HG03064 (cell line): ENCODE data around the gene CDH23.

Experiments
- ATAC-seq: cut with Tn5 transposase; IDR thresholded peaks from one replicate; pipeline ENCODE4 v1.9.1; 2021; ENCODE audit warnings: low read depth; ENCODE audit not compliant: unreplicated experiment

Gene CDH23

DNA sequence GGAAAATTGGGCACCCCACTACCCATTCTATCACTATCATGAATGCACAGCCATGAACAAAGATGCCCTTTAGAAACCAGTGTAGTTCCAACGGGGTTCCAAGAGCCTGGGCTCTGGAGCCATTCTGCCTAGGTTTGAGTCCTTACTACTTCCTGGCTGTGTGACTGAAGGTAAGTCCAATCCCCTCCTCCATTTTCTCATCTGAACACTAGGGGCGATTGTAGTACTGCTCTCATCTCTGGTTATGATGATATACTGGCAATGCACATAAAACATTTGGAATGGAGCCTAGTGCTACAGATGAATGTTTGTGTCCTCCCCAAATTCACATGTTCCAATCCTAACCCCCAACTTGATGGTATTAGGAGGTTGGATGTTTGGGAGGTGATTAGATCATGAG lies 28.1 kb upstream of the CDH23 start:
- no peak for ATAC-seq

DNA sequence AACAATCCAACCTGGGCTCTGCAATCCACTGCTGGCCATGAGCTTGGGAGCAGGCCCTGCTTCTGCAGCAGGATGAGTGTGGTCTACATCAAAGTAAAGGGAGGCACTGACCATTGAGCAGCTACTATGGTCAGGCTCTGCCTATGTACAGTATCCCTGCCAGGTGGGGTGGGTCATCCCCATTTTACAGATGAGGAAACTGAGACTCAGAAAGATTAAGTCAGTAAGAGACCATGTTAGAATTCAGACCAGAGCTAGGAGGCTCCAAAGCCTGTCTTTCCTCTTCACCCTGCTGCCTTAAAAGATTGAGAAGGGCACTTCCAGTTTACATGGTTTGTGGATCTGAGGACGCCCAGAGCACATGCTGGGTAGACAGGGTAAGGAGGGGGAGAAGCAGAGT lies 27.1 kb upstream of the CDH23 start:
- no peak for ATAC-seq

DNA sequence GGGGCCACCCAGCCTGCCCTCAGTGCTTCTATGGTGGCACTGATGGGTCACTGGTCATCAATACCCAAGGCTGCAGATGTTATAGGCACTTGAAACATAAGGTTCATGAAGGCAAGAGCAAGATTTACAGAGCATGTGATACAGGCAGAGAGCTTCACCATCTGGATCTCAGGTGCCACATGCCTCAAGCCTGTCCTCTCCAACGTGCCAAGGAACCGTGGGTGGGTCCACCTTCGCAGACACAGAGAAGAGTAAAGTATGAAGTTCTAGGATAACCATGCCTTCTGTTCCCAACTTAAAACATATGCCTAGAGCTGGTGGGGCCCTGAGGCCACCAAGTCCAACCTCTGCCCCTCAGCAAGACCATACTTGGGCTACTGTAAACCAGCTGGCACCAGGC lies 26.7 kb upstream of the CDH23 start:
- ATAC-seq = no peak

DNA sequence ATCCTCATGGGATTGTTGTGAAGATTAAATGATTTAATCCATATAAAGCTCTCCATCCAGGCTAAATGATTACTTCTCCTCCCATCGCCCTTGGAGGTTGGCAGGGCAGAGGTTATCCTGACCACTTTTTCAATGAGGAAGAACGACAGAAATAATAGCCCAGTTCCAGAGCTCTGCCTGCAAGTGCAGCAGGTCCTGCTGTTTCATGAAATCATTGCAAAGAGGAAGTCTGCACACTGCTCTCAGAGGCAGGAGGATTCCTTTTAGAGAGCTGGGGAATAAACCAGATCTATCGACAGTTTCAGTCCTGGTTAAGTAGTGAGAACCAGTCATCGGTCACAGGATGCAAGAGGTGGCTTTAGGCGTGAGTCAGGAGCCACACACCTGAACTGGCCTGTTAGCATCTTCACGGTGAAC lies 25.0 kb upstream of the CDH23 start:
- ATAC-seq = no peak

DNA sequence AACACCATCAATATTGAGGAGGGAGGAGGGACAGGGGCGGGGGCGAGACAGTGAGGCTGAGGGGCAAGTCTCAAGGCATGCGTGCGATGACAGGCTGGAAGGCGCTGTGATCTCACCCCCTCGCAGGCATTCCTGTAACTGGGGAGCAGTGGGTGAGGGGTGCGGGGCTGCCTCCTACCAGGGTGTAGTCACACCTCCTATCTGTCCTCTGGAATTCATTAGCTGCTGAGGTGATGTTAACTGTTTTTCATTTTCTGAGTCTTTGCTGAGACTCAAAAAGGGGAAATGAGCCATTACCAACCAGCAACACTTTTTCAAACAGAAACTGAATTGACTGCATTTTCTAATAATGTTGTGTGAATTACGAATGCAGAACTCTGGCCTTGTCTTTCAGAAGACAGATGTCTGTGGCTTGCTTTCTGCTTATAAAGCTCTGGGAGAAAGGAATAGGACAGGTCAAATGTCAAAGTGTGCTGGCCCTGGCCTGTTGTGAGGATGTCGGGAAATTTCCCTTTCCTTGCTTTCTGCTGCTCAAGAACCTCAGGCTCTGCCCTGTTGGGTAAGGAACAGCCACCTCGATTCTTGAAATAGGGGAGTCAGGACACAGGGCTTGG lies 23.7 kb upstream of the CDH23 start:
- ATAC-seq = no peak

DNA sequence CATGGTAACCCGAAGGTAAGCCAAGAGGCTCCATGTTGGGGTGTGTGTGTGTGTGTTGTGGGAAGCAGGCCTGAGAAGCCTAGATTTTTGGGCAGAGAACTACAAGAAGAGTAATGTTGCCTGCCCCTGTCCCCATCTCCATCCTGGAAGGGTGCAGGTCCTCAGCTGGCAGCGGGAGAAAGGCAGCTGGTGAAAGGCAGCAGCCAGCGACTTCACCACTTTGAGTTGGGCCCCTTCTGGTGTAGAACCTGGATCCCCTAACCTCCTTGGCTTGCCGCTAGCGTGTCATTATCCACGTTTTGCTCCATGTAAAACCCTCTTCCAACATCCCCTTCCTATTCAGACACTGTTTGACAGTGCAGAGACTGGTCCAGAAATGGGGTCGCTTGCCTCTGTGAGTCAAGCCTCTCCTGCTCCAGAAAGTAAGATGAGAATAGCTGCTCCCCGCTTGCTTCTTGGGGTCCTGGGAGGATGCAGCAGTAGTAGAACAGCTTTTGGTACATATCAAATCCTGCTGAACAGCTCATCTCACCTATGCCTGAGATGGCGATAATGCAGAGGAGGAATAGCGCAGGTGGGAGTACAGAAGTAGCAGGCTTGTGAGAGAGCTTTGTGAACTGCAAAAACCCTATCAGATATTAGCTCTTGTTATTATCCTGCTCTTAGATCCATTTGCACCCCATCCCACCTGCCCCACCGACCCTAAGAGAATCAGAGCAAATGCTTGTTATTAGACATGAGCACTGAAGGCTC lies 22.1 kb upstream of the CDH23 start:
- ATAC-seq = no peak

DNA sequence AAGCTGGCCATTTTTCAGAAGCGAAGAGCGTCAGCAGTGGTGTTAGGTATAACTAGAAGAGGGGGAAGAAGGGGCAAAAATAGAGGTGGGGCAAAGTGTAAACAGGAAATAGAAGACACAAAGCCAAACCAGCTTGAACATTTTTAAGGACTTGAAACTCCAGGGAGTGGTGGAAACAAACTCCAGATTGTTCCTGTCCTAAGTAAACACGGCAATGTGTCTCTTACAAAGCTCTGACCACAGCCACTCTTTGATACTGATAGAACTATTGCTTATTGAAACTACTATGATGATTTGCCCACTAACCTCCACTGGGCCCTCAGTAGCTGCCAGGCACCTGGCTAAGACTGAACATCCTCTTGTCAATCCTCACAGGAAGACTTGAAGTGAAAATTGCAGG lies 20.8 kb upstream of the CDH23 start:
- no peak for ATAC-seq

DNA sequence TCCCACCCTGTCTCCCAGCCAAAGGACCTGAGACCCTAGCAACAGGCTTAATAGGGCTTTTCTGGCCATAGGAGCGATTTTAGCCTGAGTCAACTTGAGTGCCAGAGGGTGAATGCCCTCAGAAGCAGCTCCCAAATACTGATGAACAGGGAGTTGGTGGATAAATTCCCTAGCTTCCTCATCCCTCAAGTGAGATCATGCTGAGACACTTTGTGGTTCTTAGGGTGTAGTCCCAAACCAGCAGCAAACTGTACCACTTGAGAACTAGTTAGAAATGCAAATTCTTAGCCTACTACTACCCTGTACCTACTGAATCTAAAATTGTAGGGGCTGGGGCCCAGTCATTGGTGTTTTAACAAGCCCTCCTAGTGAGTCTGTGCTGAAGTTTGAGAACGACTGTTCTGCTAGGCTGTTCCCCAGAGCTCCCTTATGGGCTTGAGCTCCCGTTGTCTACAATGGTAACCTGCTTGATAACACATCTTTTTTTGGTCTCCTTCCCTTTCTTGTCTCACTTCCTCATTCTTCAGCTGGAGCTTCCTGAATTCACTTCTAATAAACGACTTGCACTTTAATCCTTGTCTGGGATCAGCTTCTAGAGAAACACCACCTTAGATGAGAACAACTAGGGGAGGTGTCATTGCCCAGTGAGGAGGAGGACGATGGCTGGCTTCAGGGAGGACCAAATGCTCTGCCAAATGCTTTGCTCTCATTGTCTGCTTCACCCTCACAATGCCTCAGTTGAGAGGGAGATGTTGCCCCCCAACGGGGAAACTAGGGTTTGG lies 18.2 kb upstream of the CDH23 start:
- ATAC-seq = no peak

DNA sequence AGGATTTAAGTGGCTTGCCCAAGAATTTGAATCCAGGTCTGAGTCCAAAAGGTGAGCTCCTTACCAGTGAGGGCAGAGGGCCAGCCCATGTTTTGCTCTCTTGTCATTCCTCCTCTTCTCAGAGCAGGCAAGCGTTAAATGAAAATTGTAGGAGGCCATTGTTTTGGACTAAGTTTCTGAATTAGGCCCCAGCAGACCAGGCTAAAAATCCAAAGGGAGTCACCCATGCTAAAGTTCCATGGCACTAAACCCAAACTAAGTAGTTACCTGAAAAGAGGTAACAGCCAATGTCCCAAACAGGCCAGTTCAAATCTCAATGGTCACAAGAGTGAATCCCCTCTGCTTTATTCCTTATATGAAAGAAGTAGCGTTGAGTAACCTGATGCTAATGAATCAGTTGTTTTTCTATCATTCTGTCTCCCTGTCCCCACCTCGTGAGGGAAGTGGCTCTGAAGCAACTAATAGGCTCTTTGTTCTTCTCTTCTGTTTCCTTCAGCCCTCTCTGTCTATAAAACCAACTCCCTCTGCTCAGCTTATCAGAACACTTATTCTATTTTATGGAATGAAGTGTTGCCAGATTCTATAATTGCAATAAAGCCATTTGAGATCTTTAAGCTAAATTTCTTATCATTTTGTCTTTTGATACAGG lies 17.5 kb upstream of the CDH23 start:
- ATAC-seq = no peak

DNA sequence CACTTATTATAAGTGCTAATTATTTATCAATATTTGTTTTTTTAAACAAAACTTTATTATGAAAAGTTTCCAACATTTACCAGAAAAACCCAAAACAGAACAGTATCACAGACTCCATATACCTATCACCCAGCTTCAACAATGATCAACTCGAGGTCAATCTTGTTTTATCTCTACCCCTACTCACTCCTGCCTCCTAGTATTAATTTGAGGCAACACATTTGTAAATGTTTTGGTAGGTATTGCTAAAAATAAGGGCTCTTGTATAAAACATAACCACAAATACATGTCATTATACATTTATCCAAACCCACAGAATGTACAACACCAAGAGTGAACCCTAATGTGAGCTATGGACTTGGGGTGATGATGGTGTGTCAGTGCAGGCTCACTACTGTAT lies 15.9 kb upstream of the CDH23 start:
- no peak for ATAC-seq

DNA sequence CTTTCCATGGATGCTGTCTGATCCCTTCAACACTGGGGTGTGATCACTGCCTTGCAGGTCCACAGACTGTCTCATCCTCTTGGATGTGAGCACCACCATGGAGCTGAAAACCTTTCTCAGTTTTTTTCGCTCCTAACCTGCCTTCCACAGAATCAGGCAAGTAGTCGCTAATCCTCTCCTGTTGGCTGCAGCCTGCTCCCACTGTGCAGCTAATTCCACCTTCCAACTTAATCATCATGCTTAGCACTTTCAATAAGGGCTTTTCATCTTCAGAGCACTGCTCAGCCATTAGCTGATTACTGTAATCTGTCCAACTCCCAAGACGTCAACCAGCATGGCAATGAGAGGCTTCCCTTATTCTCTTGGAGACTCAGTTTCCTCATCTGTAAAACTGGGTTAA lies 15.1 kb upstream of the CDH23 start:
- no peak for ATAC-seq

DNA sequence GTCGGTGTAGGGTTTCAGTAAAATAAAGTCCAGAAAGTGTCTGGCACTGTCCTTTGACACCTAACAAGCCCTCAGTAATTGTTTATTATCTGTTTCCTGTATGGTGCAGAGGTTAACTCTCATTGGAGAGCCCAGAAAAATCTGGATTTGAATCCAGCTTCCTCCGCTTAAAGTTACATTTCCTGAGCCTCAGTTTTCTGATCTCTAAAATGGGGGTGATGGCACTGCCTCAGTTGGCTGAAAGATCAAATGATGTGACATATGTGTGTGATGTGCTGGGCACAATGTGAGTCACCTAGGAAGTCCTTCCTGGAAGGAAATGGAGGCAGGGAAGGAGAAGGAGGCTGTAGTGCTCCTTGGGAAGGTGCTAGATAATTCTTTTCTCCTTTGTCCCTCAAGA lies 14.7 kb upstream of the CDH23 start:
- ATAC-seq = no peak

DNA sequence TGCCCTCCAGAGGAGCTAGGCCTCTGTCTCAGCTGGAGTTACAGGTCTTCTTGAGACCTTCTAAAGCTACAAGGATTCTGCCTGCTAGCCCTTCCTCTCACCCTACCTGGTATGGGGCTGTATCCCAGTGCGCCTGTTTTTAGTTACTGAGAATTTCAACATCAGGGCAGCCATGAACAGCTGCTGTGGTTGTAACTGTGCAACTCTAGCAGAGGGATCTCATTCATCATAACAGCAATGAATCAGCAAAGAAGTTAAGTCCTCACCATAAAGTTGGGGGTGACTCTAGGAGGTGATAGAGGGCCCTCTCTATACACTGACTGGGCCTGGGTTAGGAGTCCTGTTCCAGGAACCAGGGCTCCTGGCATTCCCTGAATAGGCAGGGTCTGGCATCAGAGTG lies 14.0 kb upstream of the CDH23 start:
- ATAC-seq = no peak

DNA sequence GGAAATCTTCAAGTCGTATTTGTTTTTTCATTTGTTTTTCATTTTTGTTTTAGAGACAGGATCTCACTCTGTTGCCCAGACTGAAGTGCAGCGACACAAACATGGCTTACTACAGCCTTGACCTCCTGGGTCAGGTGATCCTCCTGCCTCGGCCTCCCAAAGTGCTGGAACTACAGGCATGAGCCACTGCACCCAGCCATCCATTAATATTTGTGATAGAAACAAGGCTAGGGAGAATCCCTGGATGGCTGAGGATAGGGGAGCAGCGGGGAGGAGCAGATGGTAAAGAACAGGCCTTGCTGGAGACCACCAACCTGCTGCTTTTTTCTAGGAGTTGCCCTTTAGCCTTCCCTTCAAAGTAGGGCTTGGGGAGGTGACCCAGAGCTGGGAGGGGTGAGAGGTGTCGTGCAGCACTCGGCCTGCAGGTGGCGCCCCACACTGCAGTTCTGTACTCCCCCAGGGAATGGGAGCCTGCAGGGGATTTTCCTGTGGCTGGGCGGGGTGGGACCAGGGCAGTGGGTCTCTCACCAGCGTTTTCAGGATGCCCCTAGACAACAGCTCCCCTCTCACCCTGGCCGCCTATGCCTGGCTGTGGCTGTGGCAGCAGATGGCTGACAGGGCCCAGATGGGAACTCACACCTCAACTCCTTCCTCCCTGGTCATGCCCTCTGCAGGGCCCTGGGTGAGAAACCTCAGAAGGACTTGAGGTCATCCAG lies 12.6 kb upstream of the CDH23 start:
- ATAC-seq = no peak

DNA sequence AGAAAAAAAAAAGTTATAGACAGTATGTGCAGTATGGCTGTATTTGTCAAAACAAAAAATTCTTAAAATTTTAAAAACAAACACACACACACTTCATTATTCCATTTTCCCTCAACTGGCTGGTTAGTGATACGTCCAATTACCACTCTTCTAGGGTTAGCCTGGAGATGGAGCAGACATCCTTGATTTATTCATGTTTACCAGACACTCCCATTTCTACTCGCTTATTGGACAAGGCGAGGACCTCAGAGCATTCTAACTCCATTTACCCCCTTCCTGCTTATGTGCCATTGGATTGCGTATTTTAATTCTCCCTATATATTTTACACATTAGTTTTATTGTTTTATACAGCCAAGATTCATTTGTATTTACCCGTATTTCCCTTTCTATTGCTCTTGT lies 8.5 kb upstream of the CDH23 start:
- no peak for ATAC-seq

DNA sequence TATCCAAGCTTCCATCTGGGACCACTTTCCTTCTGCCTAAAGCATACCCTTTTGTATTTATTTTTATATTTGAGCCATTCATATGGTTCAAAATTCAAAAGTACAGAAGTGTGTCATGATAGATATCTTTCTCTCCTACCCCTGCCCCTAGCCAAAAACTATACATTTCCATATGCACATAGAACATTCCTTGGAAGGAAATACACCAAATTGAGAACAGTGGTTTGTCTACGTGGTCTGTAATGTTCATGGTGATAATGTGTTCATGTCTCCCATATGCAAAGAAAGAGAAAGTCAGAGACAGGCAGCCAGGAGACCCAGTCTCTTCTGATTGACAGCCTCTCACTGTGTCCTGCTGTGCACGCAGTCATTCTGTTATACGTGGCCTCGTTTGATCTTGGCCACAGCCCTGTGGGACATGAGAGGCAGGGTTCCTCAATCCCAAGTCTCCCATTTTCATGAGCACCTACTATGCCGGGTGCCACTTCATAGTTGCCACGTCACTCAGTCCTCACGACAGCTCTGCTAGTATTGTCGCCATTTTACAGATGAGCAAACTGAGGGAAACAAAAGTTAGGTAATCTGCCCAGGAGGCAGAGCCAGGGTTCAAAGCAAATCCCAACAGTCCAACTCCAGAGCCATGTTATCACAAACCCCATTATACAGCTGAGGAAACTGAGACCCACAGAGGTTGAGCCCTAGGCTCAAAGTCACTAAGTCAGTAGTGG lies 8.0 kb upstream of the CDH23 start:
- no peak for ATAC-seq

DNA sequence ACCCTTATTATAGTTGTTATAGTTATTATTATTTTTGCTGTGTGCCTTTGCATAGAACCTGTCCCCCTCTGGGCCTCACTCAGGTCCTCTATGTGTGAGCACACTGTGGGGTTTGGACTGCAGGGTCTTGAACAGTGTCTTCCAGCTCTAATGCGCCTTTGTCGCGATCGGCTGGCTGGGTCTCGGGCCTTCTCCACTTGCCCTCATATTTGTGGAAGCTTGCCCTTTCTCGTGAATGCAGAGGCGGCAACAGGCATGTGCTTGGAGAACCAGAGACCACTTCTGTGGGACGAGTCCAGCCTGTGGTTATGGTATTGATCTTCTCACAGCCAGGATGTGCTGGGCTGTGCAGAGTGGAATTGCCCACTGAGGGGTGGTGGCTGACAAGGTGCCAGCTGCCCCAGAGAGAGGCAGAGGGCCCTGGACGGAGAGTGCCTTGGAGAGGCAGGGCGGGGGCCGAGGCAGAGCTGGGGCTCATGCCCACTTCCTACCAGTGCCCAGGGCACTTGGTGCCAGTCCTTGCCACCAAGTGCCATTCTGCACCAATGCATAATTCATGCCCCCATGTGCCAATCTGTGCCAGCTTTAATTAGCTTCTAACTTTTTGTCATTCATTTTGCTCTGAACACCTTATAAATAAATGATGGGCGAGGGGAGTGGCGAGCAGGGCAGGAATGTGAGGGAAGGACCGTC lies 6.8 kb upstream of the CDH23 start:
- ATAC-seq = no peak

DNA sequence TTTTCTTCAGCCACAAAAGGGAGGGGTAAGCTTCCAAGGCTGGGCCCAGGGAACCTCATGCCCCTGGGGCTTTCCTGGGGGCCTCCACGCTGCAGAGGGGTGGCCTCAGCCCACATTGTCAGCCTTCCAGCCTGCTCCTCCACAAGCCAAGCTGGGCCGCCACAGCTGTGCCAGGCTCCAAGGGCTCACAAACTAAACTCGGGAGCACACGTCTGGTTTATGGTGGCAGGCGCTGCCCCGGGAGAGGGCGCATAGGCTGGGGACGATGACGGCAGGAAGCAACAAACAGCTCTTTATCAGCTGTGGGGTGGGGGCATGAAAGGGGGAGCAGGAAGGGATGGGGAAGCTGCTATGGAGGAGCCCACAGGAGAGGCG lies 6.3 kb upstream of the CDH23 start:
- no peak for ATAC-seq

DNA sequence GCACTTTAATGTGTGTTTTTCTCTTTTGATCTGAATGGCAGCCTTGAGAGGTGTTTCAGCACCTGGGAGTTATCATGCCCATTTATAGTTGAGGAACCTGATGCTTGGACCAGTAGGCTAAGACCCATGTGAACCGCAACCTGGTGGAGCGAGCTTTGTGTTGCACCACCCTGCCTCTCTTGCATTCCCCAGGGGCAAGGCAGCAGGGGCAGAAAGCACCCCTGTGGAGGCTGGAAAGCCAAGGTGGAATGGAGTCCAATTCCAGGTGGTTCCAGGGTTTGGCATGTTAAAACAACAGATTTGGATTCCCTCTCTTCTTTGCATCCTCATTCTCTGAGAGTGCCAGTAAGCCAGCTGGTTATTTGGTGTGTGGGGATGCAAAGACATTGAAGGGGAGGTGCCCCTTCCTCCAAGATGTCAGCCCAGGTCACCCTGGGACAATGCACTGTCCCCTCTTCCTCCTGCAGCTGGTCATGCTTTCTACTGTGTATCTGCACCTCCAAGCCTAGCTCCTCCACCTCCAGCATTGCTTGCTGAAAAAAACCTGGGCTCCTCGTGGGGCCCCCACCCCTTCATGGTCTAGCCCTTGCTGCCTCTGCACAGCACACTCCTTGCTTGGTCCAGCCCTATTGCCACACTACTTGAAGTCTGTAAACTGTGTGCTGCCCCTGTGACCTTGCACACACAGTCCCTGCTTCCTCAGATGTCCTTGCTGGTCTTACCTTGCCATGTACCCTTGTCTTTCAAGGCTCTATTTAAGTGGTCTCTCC lies 5.6 kb upstream of the CDH23 start:
- no peak for ATAC-seq
